Parathyroid adenoma (tissue), 2 donors: Measurements from ENCODE around the gene ANKLE1.
A peak's percentile ranks its signal among the peaks of the same experiment; 100 is the strongest.

Source experiments
- H2AFZ ChIP-seq: fragments of 300-600 bp; sonication (generic); one replicate; pipeline ENCODE4 v1.7.0; 2017; ENCODE audit warnings: antibody characterized with exemption, mild to moderate bottlenecking
- H3K27ac ChIP-seq: fragments of 300-600 bp; sonication (generic); one replicate; pipeline ENCODE4 v1.7.0; 2017
- H3K27me3 ChIP-seq: fragments of 300-600 bp; sonication (generic); one replicate; pipeline ENCODE4 v1.7.0; 2017; ENCODE audit warnings: low read length; ENCODE audit not compliant: control insufficient read depth, insufficient read depth
- H3K36me3 ChIP-seq: fragments of 300-600 bp; sonication (generic); one replicate; pipeline ENCODE4 v1.7.0; 2017; ENCODE audit warnings: low read length; ENCODE audit not compliant: control insufficient read depth, insufficient read depth
- H3K4me1 ChIP-seq: fragments of 300-600 bp; sonication (generic); one replicate; pipeline ENCODE4 v1.7.0; 2017; ENCODE audit warnings: control low read depth
- H3K4me2 ChIP-seq: fragments of 300-600 bp; sonication (generic); one replicate; pipeline ENCODE4 v1.7.0; 2017; ENCODE audit warnings: low read length
- H3K4me3 ChIP-seq: fragments of 300-600 bp; sonication (generic); one replicate; pipeline ENCODE4 v1.7.0; 2017; ENCODE audit warnings: low read depth, low read length
- H3K79me2 ChIP-seq: fragments of 300-600 bp; sonication (generic); one replicate; pipeline ENCODE4 v1.7.0; 2017; ENCODE audit warnings: control low read depth
- H3K9ac ChIP-seq: fragments of 300-600 bp; sonication (generic); one replicate; pipeline ENCODE4 v1.7.0; 2017; ENCODE audit warnings: mild to moderate bottlenecking
- H3K9me3 ChIP-seq: fragments of 300-600 bp; sonication (generic); one replicate; pipeline ENCODE4 v1.7.0; 2017; ENCODE audit warnings: low read length; ENCODE audit not compliant: control insufficient read depth
- TF ChIP-seq, protein P1 (sequence below): fragments of 300-600 bp; sonication (generic); IDR thresholded peaks from one replicate; pipeline ENCODE4 v1.7.0; 2017; ENCODE audit warnings: antibody characterized with exemption, mild to moderate bottlenecking
- donor health status: primary hyperparathyroidism.

The ANKLE1 gene

GRCh38 chr19:17282488-17283125 is 906 bp downstream of the ANKLE1 start:
- Histone ChIP-seq H3K9me3 (no peaks in the 10 kb centered on the region), H3K4me1 (no peaks in the 10 kb centered on the region), H3K9ac (no peak overlapping the region), H2AFZ (peak overlapping the region; percentile 56), H3K79me2 (no peaks in the 10 kb centered on the region), H3K4me3 (no peak overlapping the region), H3K27ac (no peak overlapping the region), H3K36me3 (no peaks in the 10 kb centered on the region), H3K4me2 (peak overlapping the region; percentile 54), H3K27me3 (no peaks in the 10 kb centered on the region)
- TF ChIP-seq, protein P1, sequence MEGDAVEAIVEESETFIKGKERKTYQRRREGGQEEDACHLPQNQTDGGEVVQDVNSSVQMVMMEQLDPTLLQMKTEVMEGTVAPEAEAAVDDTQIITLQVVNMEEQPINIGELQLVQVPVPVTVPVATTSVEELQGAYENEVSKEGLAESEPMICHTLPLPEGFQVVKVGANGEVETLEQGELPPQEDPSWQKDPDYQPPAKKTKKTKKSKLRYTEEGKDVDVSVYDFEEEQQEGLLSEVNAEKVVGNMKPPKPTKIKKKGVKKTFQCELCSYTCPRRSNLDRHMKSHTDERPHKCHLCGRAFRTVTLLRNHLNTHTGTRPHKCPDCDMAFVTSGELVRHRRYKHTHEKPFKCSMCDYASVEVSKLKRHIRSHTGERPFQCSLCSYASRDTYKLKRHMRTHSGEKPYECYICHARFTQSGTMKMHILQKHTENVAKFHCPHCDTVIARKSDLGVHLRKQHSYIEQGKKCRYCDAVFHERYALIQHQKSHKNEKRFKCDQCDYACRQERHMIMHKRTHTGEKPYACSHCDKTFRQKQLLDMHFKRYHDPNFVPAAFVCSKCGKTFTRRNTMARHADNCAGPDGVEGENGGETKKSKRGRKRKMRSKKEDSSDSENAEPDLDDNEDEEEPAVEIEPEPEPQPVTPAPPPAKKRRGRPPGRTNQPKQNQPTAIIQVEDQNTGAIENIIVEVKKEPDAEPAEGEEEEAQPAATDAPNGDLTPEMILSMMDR: peak; percentile 92

GRCh38 chr19:17283504-17283996 is 1.8 kb downstream of the ANKLE1 start:
- H3K79me2 ChIP-seq: no peaks in the 10 kb centered on the region
- H3K9me3 ChIP-seq: no peaks in the 10 kb centered on the region
- no peak overlapping the region for H3K9ac ChIP-seq
- no peak overlapping the region for H3K27ac ChIP-seq
- TF ChIP-seq, protein P1: no peak
- no peaks in the 10 kb centered on the region for H3K36me3 ChIP-seq
- H2AFZ ChIP-seq: no peak overlapping the region
- H3K27me3 ChIP-seq: no peaks in the 10 kb centered on the region
- H3K4me2 ChIP-seq: no peak overlapping the region
- no peak overlapping the region for H3K4me3 ChIP-seq
- no peaks in the 10 kb centered on the region for H3K4me1 ChIP-seq

- Histone ChIP-seq H2AFZ (no peak overlapping the region), H3K27ac (no peak overlapping the region), H3K4me1 (no peaks in the 10 kb centered on the region), H3K9ac (no peak overlapping the region), H3K9me3 (no peaks in the 10 kb centered on the region), H3K4me2 (no peak overlapping the region), H3K79me2 (no peaks in the 10 kb centered on the region), H3K27me3 (no peaks in the 10 kb centered on the region), H3K4me3 (no peak overlapping the region), H3K36me3 (no peaks in the 10 kb centered on the region)
- TF ChIP-seq, protein P1: no peak
Observed at GRCh38 chr19:17285415-17286135, 3.9 kb downstream of the ANKLE1 start.

DNA sequence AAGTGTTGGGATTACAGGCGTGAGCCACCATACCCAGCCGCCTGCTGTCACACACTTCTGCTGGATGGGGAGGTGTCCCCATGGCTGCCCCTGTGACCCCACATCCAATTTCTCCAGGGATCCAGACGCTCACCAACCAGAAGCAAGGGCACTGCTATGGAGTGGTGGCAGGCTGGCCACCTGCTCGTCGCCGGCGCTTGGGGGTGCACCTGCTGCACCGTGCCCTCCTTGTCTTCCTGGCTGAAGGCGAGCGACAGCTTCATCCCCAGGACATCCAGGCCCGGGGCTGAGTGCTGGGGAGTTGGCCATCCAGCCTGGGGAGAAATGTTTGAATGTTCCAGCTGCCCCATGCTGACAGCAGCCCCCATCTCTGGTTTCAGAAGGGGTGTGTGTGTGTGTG is 4.6 kb downstream of the ANKLE1 start:
- H2AFZ ChIP-seq: no peak overlapping the region
- no peak overlapping the region for H3K4me3 ChIP-seq
- H3K27me3 ChIP-seq: no peaks in the 10 kb centered on the region
- no peaks in the 10 kb centered on the region for H3K4me1 ChIP-seq
- H3K27ac ChIP-seq: no peak overlapping the region
- no peaks in the 10 kb centered on the region for H3K36me3 ChIP-seq
- no peak overlapping the region for H3K9ac ChIP-seq
- no peaks in the 10 kb centered on the region for H3K79me2 ChIP-seq
- no peaks in the 10 kb centered on the region for H3K9me3 ChIP-seq
- H3K4me2 ChIP-seq: no peak overlapping the region
- TF ChIP-seq, protein P1: no peak
